ENCODE data around the gene XYLT1. TPM values are rescaled to one million over a fixed set of nuclear protein-coding genes. Genes with fewer than 3 reads are reported as not detected.
A peak's percentile ranks its signal among the peaks of the same experiment; 100 is the strongest.

The XYLT1 gene
- total RNA-seq, 2 experiments from 2014 or later = 5.1 to 6.2 TPM

- POLR2A ChIA-PET = no interaction called here
- no peak for ATAC-seq
- intact Hi-C loops (cut with DNase I, micrococcal nuclease) = loop anchor here in 1 of 2 experiments (10.0 kb wide), 1 partner anchor 271 kb away; the partner anchor contains the start of gene XYLT1
Observed at GRCh38 chr16:17204206-17204605, 266.6 kb downstream of the XYLT1 start.

GRCh38 chr16:17203424-17203823 lies 267.3 kb downstream of the XYLT1 start:
- POLR2A ChIA-PET = no interaction called here
- H3K4me1 Mint-ChIP-seq = no peaks in the 10 kb centered on the region
- H3K27ac Mint-ChIP-seq = no peak overlapping the region
- no peaks in the 10 kb centered on the region for H3K27me3 Mint-ChIP-seq
- H3K4me3 Mint-ChIP-seq = no peak overlapping the region
- H3K36me3 Mint-ChIP-seq (ENCODE audit: low read depth) = no peaks in the 10 kb centered on the region
- intact Hi-C loops (cut with DNase I, micrococcal nuclease) = loop anchor here in 1 of 2 experiments (10.0 kb wide), 1 partner anchor 271 kb away; the partner anchor contains the start of gene XYLT1
- H3K9me3 Mint-ChIP-seq (ENCODE audit: low read depth) = no peaks in the 10 kb centered on the region
- DNase-seq (no peak), ATAC-seq (no peak)
- CTCF ChIA-PET = interaction anchor here (1.8 kb wide), 1 partner anchor 9 kb away, joined by 5 read pairs; no protein-coding TSS in a partner anchor

More at GRCh38 chr16:17204206-17204605, 266.6 kb downstream of the XYLT1 start:
- DNase-seq = no peak
- no peak overlapping the region for H3K27ac Mint-ChIP-seq
- no peaks in the 10 kb centered on the region for H3K9me3 Mint-ChIP-seq (ENCODE audit: low read depth)
- H3K27me3 Mint-ChIP-seq = no peaks in the 10 kb centered on the region
- no peak overlapping the region for H3K4me3 Mint-ChIP-seq
- CTCF ChIA-PET = interaction anchor here (1.0 to 1.8 kb wide), 2 partner anchors 10 to 16 kb away, joined by 3 to 5 read pairs; no protein-coding TSS in a partner anchor
- no peaks in the 10 kb centered on the region for H3K4me1 Mint-ChIP-seq
- H3K36me3 Mint-ChIP-seq (ENCODE audit: low read depth) = no peaks in the 10 kb centered on the region

- no peaks in the 10 kb centered on the region for H3K27me3 Mint-ChIP-seq
- no peaks in the 10 kb centered on the region for H3K4me1 Mint-ChIP-seq
- H3K9me3 Mint-ChIP-seq (ENCODE audit: low read depth) = no peaks in the 10 kb centered on the region
- H3K4me3 Mint-ChIP-seq = no peak overlapping the region
- H3K27ac Mint-ChIP-seq = no peak overlapping the region
- peaks cover 5% of the 10 kb centered on the region for H3K36me3 Mint-ChIP-seq (ENCODE audit: low read depth)
- no peak for DNase-seq
- no peak for ATAC-seq
- CTCF ChIA-PET = interaction anchor here (0.6 to 0.8 kb wide), 2 partner anchors 170 to 1094 kb away, joined by 3 to 4 read pairs; no protein-coding TSS in a partner anchor
- intact Hi-C loops (cut with DNase I, micrococcal nuclease) = no loop called here
- POLR2A ChIA-PET = no interaction called here
Observed at GRCh38 chr16:17199135-17199534, 271.6 kb downstream of the XYLT1 start.

- no peak overlapping the region for H3K27ac Mint-ChIP-seq
- CTCF ChIA-PET = no interaction called here
- no peak for ATAC-seq
- POLR2A ChIA-PET = no interaction called here
- intact Hi-C loops (cut with DNase I, micrococcal nuclease) = no loop called here
- no peaks in the 10 kb centered on the region for H3K27me3 Mint-ChIP-seq
- peaks cover 10% of the 10 kb centered on the region for H3K36me3 Mint-ChIP-seq (ENCODE audit: low read depth)
- H3K4me3 Mint-ChIP-seq = no peak overlapping the region
- DNase-seq = no peak
- H3K4me1 Mint-ChIP-seq = no peaks in the 10 kb centered on the region
- H3K9me3 Mint-ChIP-seq (ENCODE audit: low read depth) = no peaks in the 10 kb centered on the region
Observed at GRCh38 chr16:17196526-17196925, 274.2 kb downstream of the XYLT1 start.

- Mint-ChIP-seq H3K27ac (no peak overlapping the region), H3K27me3 (no peaks in the 10 kb centered on the region), H3K9me3 (ENCODE audit: low read depth) (no peaks in the 10 kb centered on the region), H3K4me3 (no peak overlapping the region), H3K4me1 (no peaks in the 10 kb centered on the region), H3K36me3 (ENCODE audit: low read depth) (peaks cover 17% of the 10 kb centered on the region)
- CTCF ChIA-PET = interaction anchor here (0.6 to 1.6 kb wide), 7 partner anchors 10 to 380 kb away, joined by 3 to 6 read pairs (median 3); no protein-coding TSS in a partner anchor
- peak; percentile 47 for ATAC-seq
- POLR2A ChIA-PET = no interaction called here
- peak; percentile 77 for DNase-seq
- intact Hi-C loops (cut with DNase I, micrococcal nuclease) = loop anchor here (1.0 to 5.0 kb wide), 4 partner anchors 38 to 383 kb away; no protein-coding TSS in a partner anchor
Observed at GRCh38 chr16:17194190-17194780, 276.5 kb downstream of the XYLT1 start.

- ChIA-PET CTCF (interaction anchor here (0.6 to 1.6 kb wide), 7 partner anchors 11 to 381 kb away, joined by 3 to 6 read pairs (median 3); no protein-coding TSS in a partner anchor), POLR2A (no interaction called here)
- ATAC-seq (no peak), DNase-seq (no peak)
- H3K4me1 Mint-ChIP-seq = no peaks in the 10 kb centered on the region
- no peak overlapping the region for H3K4me3 Mint-ChIP-seq
- no peaks in the 10 kb centered on the region for H3K27me3 Mint-ChIP-seq
- no peak overlapping the region for H3K27ac Mint-ChIP-seq
- intact Hi-C loops (cut with DNase I, micrococcal nuclease) = loop anchor here (1.0 to 5.0 kb wide), 4 partner anchors 39 to 384 kb away; no protein-coding TSS in a partner anchor
- no peaks in the 10 kb centered on the region for H3K9me3 Mint-ChIP-seq (ENCODE audit: low read depth)
- peaks cover 17% of the 10 kb centered on the region for H3K36me3 Mint-ChIP-seq (ENCODE audit: low read depth)
Observed at GRCh38 chr16:17193566-17194100, 277.1 kb downstream of the XYLT1 start.

GRCh38 chr16:17184026-17184425 lies 286.7 kb downstream of the XYLT1 start:
- peaks cover 5% of the 10 kb centered on the region for H3K36me3 Mint-ChIP-seq (ENCODE audit: low read depth)
- DNase-seq (no peak), ATAC-seq (no peak)
- no peaks in the 10 kb centered on the region for H3K4me1 Mint-ChIP-seq
- H3K4me3 Mint-ChIP-seq = no peak overlapping the region
- ChIA-PET CTCF (no interaction called here), POLR2A (no interaction called here)
- no peak overlapping the region for H3K27ac Mint-ChIP-seq
- no peaks in the 10 kb centered on the region for H3K9me3 Mint-ChIP-seq (ENCODE audit: low read depth)
- H3K27me3 Mint-ChIP-seq = no peaks in the 10 kb centered on the region
- intact Hi-C loops (cut with DNase I, micrococcal nuclease) = no loop called here

- DNase-seq (no peak), ATAC-seq (no peak)
- intact Hi-C loops (cut with DNase I, micrococcal nuclease) = no loop called here
- POLR2A ChIA-PET = no interaction called here
- Mint-ChIP-seq H3K4me3 (no peak overlapping the region), H3K4me1 (no peaks in the 10 kb centered on the region), H3K36me3 (ENCODE audit: low read depth) (no peaks in the 10 kb centered on the region), H3K27ac (no peak overlapping the region), H3K9me3 (ENCODE audit: low read depth) (no peaks in the 10 kb centered on the region), H3K27me3 (no peaks in the 10 kb centered on the region)
- CTCF ChIA-PET = interaction anchor here (0.5 to 1.9 kb wide), 2 partner anchors 16 to 184 kb away, joined by 4 to 6 read pairs; no protein-coding TSS in a partner anchor
Observed at GRCh38 chr16:17177959-17178905, 292.5 kb downstream of the XYLT1 start.

GRCh38 chr16:17177242-17177958 lies 293.4 kb downstream of the XYLT1 start:
- DNase-seq = no peak
- H3K27ac Mint-ChIP-seq = no peak overlapping the region
- peaks cover 4% of the 10 kb centered on the region for H3K4me1 Mint-ChIP-seq
- no peaks in the 10 kb centered on the region for H3K36me3 Mint-ChIP-seq (ENCODE audit: low read depth)
- ChIA-PET CTCF (no interaction called here), POLR2A (no interaction called here)
- H3K4me3 Mint-ChIP-seq = no peak overlapping the region
- H3K9me3 Mint-ChIP-seq (ENCODE audit: low read depth) = no peaks in the 10 kb centered on the region
- intact Hi-C loops (cut with DNase I, micrococcal nuclease) = no loop called here
- ATAC-seq = no peak
- no peaks in the 10 kb centered on the region for H3K27me3 Mint-ChIP-seq

- no peak overlapping the region for H3K4me3 Mint-ChIP-seq
- ATAC-seq (no peak), DNase-seq (no peak)
- H3K27ac Mint-ChIP-seq = no peak overlapping the region
- intact Hi-C loops (cut with DNase I, micrococcal nuclease) = no loop called here
- H3K36me3 Mint-ChIP-seq (ENCODE audit: low read depth) = no peaks in the 10 kb centered on the region
- no peaks in the 10 kb centered on the region for H3K9me3 Mint-ChIP-seq (ENCODE audit: low read depth)
- ChIA-PET POLR2A (interaction anchor here (0.6 kb wide), 1 partner anchor 75 kb away, joined by 3 read pairs; no protein-coding TSS in a partner anchor), CTCF (interaction anchor here (0.7 to 1.0 kb wide), 3 partner anchors 21 to 465 kb away, joined by 3 to 5 read pairs (median 3); no protein-coding TSS in a partner anchor)
- H3K4me1 Mint-ChIP-seq = peaks cover 4% of the 10 kb centered on the region
- no peaks in the 10 kb centered on the region for H3K27me3 Mint-ChIP-seq
Observed at GRCh38 chr16:17176199-17176598, 294.6 kb downstream of the XYLT1 start.

GRCh38 chr16:17173281-17173680 lies 297.5 kb downstream of the XYLT1 start:
- Mint-ChIP-seq H3K9me3 (ENCODE audit: low read depth) (no peaks in the 10 kb centered on the region), H3K4me1 (peaks cover 4% of the 10 kb centered on the region), H3K27me3 (no peaks in the 10 kb centered on the region), H3K36me3 (ENCODE audit: low read depth) (no peaks in the 10 kb centered on the region), H3K27ac (no peak overlapping the region), H3K4me3 (no peak overlapping the region)
- CTCF ChIA-PET = no interaction called here
- intact Hi-C loops (cut with DNase I, micrococcal nuclease) = no loop called here
- ATAC-seq = no peak
- DNase-seq = no peak
- POLR2A ChIA-PET = no interaction called here
